Stimulated activated CD4-positive, alpha-beta T cell treated with anti-CD3 and anti-CD28 coated beads, TNF-alpha, amount 100 ng/mL, for 24 hours (primary cell): Measurements from ENCODE around the gene MUTYH.
"Not testable (repeated sequence)": the region's sequence is repeated elsewhere in the genome, so short reads cannot be mapped to it uniquely, and the experiment has no call there.

Source experiments
- DNase-seq, 3 experiments: peaks; one replicate each; pipeline ENCODE4 v3.0.0-alpha.2; 2020; ENCODE audit warnings: low read depth in 3 of 3

Gene MUTYH

DNA sequence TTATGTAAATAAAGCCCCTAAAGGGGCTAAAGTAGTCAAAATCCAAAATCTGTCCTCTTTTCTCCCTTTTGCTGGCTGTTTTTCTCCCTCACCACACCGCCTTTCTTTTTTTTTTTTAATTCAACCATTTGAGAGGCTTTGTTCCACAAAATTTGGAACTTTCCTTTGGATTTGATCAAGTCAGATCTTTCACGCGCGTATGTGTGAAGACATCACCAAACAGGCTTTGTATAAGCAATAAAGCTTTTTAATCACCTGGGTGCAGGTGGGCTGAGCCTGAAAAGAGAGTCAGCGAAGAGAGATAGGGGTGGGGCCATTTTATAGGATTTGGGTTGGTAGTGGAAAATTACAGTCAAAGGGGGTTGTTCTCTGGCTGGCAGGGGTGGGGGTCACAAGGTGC lies 18.8 kb downstream of the MUTYH start:
- DNase-seq: no peak

- no peak for DNase-seq
Observed at GRCh38 chr1:45319761-45320160, 20.5 kb downstream of the MUTYH start.

DNA sequence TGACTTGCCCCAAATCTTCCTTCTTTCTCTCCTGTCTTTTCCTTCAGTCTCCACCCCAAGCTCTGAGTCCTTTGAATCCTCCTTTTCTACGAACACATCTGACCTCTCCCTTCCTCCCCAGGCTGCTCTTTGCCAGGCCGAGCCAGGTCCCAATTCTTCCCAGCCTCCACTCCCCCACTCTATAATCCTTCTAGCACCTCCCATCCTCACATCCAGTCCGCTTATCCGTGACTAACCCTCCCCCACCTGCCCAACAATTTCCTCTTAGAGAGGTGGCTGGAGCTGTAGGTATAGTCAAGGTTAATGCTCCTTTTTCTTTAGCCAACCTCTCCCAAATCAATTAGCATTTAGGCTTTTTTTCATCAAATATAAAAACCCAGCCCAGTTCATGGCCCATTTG lies 23.1 kb downstream of the MUTYH start:
- no peak for DNase-seq

- DNase-seq: no peak
Observed at GRCh38 chr1:45314266-45314665, 26.0 kb downstream of the MUTYH start.

GRCh38 chr1:45306905-45307304 lies 33.3 kb downstream of the MUTYH start:
- no peak for DNase-seq

GRCh38 chr1:45306319-45306718 lies 33.9 kb downstream of the MUTYH start:
- DNase-seq: peak in 2 of 3 experiments; percentile 15 to 54

- no peak for DNase-seq
Observed at GRCh38 chr1:45305231-45305630, 35.0 kb downstream of the MUTYH start.

GRCh38 chr1:45304311-45305081 lies 35.7 kb downstream of the MUTYH start:
- no peak for DNase-seq

DNA sequence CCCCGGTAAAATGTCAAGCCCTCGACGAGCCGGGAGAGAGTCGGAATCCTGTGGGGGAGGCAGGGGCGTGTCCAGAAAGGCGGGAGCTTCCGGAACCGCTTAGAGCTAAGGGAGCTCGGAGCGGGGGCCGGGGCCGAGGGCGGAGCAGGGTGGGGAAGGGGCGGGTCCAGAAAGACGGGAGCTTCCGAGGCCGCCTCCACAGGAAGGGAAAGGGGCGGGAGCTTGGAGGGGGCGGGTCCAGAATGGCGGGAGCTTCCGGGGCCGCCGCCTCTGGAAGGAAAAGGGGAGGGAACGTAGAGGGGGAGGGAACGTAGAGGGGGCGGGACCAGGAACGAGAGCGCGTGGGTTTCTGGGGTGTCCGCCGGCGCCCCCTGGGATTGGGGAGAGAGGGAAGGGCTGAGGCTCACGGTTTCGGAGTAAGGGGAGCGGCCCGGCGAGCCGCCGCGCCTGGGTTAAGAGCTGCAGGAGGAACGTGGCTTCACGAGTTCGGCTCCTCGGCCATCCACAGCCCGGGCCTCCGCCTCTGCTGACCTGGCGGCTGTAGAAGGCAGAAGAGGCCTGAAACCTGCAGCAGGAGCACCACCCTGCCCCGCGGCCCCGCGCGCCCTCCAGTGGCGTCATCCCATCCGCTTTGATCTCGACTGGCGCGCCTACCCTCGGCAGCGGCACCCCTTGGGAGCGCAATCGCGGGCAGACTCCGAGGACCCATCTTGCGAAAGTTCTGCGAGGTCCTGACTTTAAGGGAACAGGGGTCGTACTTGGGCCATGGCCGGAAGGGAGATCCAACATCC lies 36.5 kb downstream of the MUTYH start:
- DNase-seq: peak; percentile 97 to 100 (median 97)

DNA sequence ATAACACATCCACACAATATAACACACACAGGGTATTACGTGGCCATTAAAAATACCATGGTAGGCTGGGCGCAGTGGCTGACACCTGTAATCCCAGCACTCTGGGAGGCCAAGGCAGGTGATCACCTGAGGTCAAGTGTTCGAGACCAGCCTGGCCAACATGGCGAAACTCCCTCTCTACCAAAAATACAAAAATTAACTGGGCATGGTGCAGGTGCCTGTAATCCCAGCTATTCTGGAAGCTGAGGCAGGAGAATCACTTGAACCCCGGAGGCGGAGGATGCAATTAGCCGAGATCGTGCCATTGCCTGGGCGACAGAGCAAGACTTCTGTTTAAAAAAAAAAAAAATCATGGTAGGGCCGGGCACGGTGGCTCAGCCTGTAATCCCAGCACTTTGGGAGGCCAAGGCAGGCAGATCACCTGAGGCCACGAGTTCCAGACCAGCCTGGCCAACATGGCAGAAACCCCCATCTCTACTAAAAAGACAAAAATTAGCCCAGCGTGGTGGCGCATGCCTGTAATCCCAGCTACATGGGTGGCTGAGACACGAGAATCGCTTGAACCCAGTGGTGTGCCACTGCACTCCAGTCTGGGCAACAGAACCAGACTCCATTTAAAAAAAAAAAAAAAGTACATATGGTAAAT lies 37.6 kb downstream of the MUTYH start:
- no peak for DNase-seq

DNA sequence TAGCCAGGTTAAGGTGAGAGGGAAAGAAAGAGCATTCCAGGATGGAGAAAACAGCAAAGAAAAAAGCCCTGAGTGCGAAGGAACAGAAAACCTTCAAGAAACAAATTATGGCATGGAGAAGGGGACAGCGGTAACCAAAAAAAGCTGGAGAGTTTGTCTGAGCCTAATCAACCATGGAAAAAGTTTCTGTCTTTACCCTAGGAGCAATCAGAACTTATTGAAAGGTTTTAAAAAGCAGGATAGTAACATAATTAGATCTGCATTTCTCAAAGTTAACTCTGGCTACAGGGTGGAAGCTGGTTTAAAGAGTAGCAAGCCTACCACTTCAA lies 39.6 kb downstream of the MUTYH start:
- no peak for DNase-seq

- peak in 2 of 3 experiments; percentile 21 to 22 for DNase-seq
Observed at GRCh38 chr1:45299981-45300668, 40.1 kb downstream of the MUTYH start.

- no peak for DNase-seq
Observed at GRCh38 chr1:45299296-45299695, 40.9 kb downstream of the MUTYH start.

DNA sequence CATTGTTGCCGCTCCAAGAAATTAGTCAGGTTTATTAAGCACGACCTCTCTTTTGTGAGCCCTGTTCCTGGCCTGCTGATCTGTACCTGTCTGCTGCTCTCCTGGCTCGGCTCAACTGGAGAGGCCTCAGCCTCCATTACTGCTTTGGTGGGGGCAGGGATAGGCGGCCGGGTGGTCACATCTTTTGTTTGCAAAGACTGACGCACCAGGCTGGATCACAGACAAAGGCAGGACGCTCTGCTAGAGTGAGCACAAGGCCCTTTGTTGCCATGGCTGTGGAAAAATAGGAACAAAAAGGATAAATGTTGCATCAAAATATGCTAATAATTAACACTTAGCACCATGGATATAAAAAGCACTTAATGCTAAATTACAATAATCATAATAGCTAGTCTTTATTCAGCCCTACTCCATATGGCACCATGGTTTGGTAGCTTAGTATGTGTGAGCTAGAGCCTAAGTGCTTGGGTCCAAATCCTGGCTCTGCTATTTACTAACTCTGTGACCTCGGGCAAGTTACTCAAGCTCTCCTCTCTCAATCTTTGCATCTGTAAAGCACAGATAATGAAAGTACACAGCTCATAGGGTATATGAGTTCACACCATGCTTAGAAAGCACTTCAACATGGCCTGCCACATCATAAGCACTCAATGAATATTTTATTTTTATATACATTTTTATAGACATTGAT lies 42.4 kb downstream of the MUTYH start:
- no peak for DNase-seq

DNA sequence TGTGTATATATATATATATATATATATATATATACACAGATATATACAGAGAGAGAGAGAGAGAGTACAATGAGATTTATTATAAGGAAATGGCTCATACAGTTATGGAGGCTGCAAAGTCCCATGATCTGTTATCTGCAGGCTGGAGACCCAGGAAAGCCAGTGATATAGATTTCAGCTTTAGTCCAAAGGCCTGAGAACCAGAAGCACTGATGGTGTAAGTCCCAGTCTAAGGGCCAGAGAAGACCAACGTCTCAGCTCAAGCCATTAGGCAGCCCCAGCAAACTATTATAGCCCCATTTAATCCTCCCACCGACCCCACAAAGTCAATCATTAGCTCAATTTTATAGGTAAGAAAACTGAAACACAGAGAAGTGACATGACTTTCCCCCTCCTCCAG lies 48.5 kb downstream of the MUTYH start:
- DNase-seq: no peak

GRCh38 chr1:45291002-45291401 lies 49.2 kb downstream of the MUTYH start:
- not testable (repeated sequence) for DNase-seq

- DNase-seq: not testable (repeated sequence)
Observed at GRCh38 chr1:45286521-45286920, 53.7 kb downstream of the MUTYH start.

DNA sequence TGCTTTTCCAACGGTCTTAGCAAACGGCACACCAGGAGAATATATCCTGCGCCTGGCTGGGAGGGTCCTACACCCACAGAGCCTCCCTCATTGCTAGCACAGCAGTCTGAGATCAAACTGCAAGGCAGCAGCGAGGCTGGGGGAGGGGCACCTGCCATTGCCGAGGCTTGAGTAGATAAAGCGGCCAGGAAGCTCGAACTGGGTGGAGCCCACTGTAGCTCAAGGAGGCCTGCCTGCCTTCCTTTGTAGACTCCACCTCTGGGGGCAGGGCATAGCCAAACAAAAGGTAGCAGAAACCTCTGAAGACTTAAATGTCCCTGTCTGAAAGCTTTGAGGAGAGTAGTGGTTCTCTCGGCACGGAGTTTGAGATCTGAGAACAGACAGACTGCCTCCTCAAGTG lies 55.4 kb downstream of the MUTYH start:
- DNase-seq: not testable (repeated sequence)

DNA sequence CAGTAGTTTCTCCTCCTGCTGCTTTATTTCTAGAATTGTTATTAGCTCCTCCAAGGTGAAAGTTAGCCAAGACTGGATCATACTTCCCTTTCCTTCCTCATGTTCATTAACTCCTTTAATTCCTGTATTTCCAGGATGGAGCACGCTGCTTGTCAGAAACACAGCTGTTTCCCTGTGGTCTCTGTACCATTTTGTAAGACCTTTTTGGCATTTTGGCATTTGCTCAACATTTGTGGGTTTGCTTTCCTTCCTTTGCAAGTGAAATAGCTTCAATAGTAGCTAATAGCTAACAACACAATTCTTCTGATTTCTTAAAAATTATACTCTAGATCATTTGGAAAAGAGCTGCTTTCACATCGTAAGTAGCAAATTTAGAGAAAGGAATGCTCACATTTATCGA lies 57.9 kb downstream of the MUTYH start:
- DNase-seq: no peak
